Right kidney (tissue), 9 donors: ENCODE results near the gene OR1L1.

Experiments
- DNase-seq: peaks from one replicate; pipeline ENCODE4 v3.0.0-alpha.2; 2016
- long read RNA-seq, 8 donors: transcript quantifications; one replicate each; lab custom pipeline, GENCODE V29; 2026

Gene OR1L1, protein sequence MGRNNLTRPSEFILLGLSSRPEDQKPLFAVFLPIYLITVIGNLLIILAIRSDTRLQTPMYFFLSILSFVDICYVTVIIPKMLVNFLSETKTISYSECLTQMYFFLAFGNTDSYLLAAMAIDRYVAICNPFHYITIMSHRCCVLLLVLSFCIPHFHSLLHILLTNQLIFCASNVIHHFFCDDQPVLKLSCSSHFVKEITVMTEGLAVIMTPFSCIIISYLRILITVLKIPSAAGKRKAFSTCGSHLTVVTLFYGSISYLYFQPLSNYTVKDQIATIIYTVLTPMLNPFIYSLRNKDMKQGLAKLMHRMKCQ
- long read RNA-seq, donor 1: 0 reads
- long read RNA-seq, donor 2: 0 reads
- long read RNA-seq, donor 3: 0 reads
- long read RNA-seq, donor 4: 0 reads
- long read RNA-seq, donor 5: 0 reads
- long read RNA-seq, donor 6: 0 reads
- long read RNA-seq, donor 7: 0 reads
- long read RNA-seq, donor 8: 0 reads

DNA sequence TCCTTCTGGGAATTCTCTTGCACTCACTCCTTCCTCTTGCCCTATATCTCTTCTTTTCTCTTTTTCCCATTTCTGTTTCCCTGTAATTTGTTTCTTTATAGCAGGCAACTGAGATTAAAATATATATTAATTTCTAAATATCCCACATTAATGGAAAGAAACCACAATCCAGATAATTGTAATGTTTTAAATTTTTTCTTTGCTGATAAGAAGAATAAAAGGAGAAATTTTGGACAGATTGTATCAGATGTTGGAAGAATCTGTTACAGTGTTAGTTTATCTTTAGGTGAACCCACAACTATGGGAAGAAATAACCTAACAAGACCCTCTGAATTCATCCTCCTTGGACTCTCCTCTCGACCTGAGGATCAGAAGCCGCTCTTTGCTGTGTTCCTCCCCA lies at the start of gene OR1L1:
OR1L1 (plus strand) TSS at position 301 of the 400 bp plus-strand sequence; CDS start at position 301, 0 bp downstream.
- DNase-seq: no peak

DNA sequence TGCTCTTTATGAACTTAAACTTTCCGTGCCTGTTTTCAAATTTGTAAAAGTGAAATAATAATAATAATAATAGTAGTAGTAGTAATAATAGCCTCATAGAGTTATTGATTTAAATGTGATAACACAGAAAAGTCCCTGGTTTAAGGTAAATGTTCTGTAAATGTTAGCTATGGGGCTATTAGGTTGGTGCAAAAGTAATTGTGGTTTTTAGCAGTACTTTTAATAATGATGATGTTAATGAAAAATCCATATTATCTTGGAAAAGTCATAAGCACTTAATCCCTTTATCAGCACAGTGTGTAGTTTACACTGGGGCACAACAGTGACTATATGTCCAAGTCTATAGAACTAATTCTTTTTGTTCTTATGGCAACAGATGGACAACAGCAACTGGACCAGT lies 47.2 kb upstream of the OR1L1 start, which contains the start of gene OR1Q1:
OR1Q1 (plus strand) TSS at position 377 of the 400 bp plus-strand sequence; CDS start at position 377, 0 bp downstream.
- no peak for DNase-seq

DNA sequence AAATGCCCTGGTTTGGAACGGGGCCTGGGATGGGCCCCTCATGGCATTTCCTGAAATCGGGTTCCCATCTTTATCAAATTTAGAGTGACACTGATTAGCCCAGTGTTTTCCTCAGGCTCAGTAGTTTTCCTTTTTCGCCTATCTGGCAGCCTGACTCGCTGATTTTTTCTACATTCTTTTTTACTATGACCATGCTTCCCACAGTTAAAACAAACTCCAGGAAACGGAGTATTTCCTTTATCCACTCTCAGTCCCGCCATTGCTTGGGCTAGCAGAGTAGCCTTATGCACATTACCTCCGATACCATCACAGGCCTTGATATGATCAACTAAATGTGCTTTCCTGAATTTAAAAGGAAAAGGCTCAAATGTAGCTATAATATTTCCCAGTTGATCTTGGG lies 41.5 kb upstream of the OR1L1 start:
- DNase-seq: no peak

DNA sequence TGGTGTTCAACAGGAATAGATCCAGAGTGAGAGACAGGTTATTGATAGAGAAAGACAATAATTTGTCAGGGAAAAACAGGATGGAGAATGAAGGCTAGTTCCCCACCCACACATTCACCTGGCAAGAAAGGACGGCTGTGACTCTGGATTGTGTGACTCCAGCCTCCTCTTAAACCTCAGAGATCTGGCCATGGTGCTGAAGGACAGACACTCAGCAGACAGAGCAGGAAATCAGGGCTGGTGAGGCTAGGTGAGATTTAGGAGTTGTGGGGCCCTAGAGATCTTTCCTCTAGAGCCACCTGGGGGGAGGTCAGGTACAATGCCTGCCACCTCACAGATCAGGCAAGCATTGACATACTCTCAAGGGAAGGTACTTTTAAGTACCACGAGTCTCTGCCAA lies 19.3 kb upstream of the OR1L1 start:
- DNase-seq: no peak

DNA sequence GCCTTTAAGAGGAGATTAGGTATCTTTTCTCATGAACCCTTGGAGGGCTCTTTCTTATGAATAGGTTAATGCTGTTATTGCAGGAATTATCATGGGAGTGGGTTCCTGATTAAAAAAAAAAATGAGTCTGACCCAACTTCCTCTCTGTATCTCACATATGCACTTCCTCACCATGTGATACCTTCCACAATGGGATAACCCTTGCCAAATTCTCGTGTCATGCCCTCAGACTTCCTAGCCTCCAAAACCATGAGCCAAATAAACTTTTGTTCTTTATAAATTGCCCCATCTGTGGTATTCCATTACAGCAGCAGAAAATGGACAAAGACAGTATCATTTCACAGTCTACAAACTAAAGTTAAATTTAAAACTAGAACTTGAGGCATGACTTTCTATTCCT lies 5.1 kb upstream of the OR1L1 start:
- no peak for DNase-seq

DNA sequence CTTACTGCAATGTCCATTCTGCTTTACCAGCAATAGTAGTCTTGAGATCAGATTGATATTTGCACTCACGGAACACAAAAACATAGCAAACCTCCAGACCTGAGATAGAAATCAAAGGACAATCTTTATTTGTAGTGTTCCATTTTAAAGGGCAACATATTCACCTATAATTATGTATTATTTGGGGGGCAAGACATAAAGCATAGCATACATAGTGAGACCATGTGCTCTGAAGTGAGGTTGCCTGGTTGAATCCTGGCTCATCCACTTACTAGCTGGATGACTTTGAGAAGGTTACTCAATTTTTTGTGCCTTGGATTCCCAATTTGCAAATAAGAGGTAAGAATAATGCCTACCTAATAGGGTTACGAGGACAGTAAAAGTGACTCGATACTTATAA lies 4.0 kb upstream of the OR1L1 start, which contains the start of gene OR1B1:
OR1B1 (minus strand) TSS at position 101 of the 400 bp plus-strand sequence.
- DNase-seq: no peak

DNA sequence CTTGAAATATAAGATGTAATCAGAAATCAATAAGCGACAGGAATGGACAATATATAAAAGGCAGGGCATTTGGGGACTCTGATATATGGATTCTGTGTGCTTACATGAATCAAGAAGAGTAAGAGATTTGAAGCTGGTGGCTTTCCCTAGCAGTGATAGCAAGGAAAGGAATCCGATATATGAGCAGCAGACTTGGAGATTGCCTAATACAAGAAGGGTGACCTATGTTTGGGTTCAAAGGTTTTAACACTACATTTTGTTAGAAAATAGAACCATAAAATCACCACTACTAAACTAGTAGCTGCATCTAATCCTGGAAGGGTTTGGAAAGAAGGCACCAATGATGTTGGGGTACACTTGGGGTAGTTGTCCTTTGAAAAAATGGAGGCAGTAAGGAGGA lies 11.0 kb downstream of the OR1L1 start:
- DNase-seq: no peak

DNA sequence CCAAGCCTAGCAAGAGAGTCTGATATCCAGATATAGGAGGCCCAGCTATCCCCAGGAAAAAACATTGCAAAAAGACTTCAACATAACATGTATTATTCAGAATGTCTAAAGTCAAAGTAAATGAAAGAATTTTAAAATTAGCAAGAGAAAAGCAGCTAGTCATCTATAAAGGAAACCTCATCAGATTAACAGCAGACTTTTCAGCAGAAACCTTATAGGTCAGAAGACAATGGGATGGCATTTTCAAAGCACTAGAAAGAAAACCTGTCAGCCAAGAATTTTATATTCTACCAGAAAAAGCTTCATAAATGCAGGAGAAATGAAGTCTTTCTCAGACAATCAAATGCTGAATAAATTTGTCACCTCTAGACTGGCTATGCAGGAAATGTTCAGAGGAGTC lies 23.3 kb downstream of the OR1L1 start:
- no peak for DNase-seq

DNA sequence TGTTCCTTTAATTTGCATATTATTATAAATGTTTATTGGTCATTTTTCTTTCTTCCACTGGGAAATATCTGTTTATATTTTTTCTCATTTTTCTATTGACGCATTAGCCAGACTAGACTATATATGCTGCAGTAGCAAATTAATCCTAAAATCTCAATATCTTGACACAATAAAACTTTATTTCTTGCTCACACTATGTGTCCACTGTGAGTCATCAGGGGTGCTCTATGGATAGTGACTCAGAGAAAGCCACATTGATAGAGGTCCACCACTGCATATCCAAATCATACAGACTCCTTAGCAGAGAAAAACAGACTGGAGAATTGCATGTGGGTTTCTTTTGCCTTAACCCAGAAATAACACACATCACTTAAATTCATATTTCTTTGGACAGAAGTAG lies 34.2 kb downstream of the OR1L1 start:
- no peak for DNase-seq
